PFSK-1 (cell line): ENCODE measurements around the gene OR10H2.

Source experiments
- FOXP2 ChIP-seq: optimal IDR thresholded peaks from 2 replicates; pipeline ENCODE3; 2011; ENCODE audit warnings: borderline replicate concordance, control low read depth, inconsistent platforms; ENCODE audit not compliant: insufficient read depth; ENCODE audit errors: extremely low read length, extremely low read depth
- POLR2AphosphoS5 ChIP-seq: IDR thresholded peaks from 2 replicates; pipeline ENCODE4 v1.6.1; 2012; ENCODE audit warnings: low read depth, mild to moderate bottlenecking, control low read depth, low read length, moderate library complexity
- REST ChIP-seq, 2 experiments: IDR thresholded peaks; 2 replicates each; pipeline versions ENCODE4 v1.6.1 to v1.8.0; 2011 to 2012; ENCODE audit warnings: low read depth in 2 of 2, low read length in 2 of 2, control low read depth in 1 of 2, inconsistent platforms in 1 of 2, mild to moderate bottlenecking in 1 of 2, moderate library complexity in 1 of 2; ENCODE audit not compliant: insufficient read depth in 1 of 2
- SIN3A ChIP-seq: IDR thresholded peaks from 2 replicates; pipeline ENCODE4 v1.6.1; 2012; ENCODE audit warnings: mild to moderate bottlenecking, low read length, moderate library complexity, borderline replicate concordance; ENCODE audit not compliant: insufficient read depth
- TAF1 ChIP-seq: IDR thresholded peaks from 2 replicates; pipeline ENCODE4 v1.6.1; 2012; ENCODE audit warnings: low read length, control low read depth, borderline replicate concordance; ENCODE audit not compliant: insufficient read depth

Gene OR10H2

DNA sequence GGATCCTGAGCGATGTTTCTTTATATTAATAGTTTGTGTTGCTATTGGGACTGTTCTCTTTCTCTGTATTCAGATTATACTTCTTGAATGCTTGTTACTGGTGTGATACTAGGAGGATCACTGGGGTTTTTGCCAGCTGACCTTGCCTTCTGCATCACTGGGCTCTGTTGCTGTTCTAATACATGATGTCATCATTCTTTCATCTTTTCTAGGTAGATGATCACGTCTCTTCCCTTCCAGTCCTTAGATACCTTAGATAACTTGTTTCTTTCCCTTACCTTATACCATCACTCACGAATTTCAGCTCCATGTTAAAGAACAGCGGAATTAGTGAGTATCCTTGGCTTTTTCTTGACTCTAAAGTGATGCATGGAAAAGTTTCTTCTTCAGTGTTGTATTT lies 9.9 kb downstream of the OR10H2 start, which contains the start of gene OR10H3:
Gene OR10H3 (plus strand): TSS at position 264 of the 400 bp plus-strand sequence. CDS start 3,408 bp downstream, outside the sequence.
- TF ChIP-seq SIN3A (no peak), POLR2AphosphoS5 (no peak), REST (IDR thresholded peaks at IDR 0.05; ENCODE audit: insufficient read depth in 1 of 2, low read depth in 2 of 2, low read length in 2 of 2) (no peak)

GRCh38 chr19:15740785-15741184 lies 13.0 kb downstream of the OR10H2 start:
- TF ChIP-seq POLR2AphosphoS5 (no peak), TAF1 (no peak), SIN3A (no peak)

DNA sequence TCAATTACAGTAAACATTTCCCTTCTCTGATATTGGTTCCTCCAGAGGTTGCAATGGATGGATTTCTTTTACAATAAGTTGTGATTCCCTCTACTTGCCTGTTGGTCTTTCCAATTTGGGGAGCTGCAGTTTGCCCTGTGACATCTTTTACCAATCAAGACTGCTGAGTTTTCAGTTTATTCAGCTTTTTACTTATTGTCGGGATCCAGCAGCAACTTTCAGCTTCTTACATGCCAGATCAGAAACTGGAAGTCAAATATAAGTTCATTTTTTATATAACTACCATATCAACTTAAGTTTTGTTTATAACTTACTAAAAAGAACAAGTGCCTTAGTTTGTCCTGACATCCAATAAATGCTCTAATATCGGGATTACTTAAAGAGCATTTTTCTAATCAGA lies 20.4 kb downstream of the OR10H2 start:
- TF ChIP-seq POLR2AphosphoS5 = no peak
- no peak for TF ChIP-seq SIN3A
- TF ChIP-seq REST (IDR thresholded peaks at IDR 0.05; ENCODE audit: insufficient read depth in 1 of 2, low read depth in 2 of 2, low read length in 2 of 2) = no peak

- TF ChIP-seq POLR2AphosphoS5 = no peak
Observed at GRCh38 chr19:15758379-15758778, 30.6 kb downstream of the OR10H2 start.

DNA sequence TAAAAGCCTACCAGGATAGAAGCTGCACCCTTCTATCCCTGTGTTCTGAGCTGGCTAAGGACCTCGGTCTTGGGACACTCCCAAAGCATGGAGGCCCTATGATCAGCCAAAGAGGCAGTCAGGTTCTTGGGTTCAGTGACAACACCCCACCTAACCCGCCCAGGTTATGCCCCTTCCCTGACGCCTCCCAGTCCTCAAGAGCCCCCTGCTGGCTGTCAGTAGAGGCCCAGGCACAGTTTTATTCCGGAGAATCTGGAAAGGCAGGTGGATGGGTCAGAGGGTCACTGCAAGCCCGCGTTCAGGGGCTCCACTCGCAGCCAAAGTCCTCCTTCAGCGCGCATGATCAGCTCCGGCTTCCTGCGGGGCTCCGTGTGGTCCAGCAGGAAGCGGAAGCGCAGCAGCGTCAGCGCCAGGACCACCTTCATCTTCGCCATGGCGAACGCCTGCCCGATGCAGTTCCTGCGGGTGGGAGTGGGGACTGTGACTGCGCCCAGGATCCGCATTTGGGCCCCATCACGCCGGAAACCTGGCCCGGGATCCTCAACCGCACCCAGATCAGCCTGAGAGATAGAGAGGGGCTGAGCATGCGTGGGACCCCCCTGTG lies 32.2 kb downstream of the OR10H2 start:
- TF ChIP-seq POLR2AphosphoS5 = no peak
- no peak for TF ChIP-seq FOXP2
- 0 out of 4 replicates have a peak, but pooled peaks of 1 of the 2 experiments have one; percentile 25 for TF ChIP-seq REST (IDR thresholded peaks at IDR 0.05; ENCODE audit: insufficient read depth in 1 of 2, low read depth in 2 of 2, low read length in 2 of 2)
- no peak for TF ChIP-seq TAF1
- TF ChIP-seq SIN3A = no peak

GRCh38 chr19:15769586-15769985 lies 41.8 kb downstream of the OR10H2 start:
- TF ChIP-seq FOXP2 (no peak), POLR2AphosphoS5 (no peak), REST (IDR thresholded peaks at IDR 0.05; ENCODE audit: insufficient read depth in 1 of 2, low read depth in 2 of 2, low read length in 2 of 2) (peak; percentile 74 to 90)
